GM18508 (cell line): ENCODE measurements around the gene PPP2R5C.
"Not testable (repeated sequence)": the region's sequence is repeated elsewhere in the genome, so short reads cannot be mapped to it uniquely, and the experiment has no call there.

Source experiments
- ATAC-seq: cut with Tn5 transposase; IDR thresholded peaks from one replicate; pipeline ENCODE4 v1.9.1; 2021; ENCODE audit warnings: moderate number of reproducible peaks; ENCODE audit not compliant: insufficient read depth, unreplicated experiment

Gene PPP2R5C

DNA sequence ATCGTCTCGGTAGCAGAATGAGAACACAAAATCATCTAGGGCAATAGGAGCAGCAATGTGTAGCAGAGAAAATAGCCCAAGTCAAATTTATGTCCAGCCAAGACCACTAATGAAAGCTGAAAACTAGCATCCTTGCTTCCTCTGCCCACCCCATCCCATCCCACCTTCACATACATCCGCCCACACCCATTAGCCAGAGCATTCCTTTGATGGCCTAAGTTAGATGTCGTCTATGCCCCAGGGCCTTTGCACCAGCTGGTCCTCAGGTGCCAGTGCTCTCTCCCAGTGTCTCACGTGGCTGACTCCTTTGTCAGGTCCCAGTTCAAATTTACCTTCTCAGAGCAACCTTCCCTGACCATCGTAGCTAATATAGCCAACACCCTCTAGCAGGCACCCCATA lies 17.8 kb upstream of the PPP2R5C start:
- no peak for ATAC-seq

DNA sequence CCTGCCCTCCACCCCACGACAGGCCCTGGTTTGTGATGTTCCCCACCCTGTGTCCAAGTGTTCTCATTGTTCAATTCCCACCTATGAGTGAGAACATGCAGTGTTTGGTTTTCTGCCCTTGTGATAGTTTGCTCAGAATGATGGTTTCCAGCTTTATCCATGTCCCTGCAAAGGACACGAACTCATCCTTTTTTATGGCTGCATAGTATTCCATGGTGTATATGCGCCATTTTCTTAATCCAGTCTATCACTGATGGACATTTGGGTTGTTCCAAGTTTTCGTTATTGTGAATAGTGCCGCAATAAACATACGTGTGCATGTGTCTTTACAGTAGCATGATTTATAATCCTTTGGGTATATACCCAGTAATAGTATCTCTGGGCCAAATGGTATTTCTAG lies 17.1 kb upstream of the PPP2R5C start:
- not testable (repeated sequence) for ATAC-seq

DNA sequence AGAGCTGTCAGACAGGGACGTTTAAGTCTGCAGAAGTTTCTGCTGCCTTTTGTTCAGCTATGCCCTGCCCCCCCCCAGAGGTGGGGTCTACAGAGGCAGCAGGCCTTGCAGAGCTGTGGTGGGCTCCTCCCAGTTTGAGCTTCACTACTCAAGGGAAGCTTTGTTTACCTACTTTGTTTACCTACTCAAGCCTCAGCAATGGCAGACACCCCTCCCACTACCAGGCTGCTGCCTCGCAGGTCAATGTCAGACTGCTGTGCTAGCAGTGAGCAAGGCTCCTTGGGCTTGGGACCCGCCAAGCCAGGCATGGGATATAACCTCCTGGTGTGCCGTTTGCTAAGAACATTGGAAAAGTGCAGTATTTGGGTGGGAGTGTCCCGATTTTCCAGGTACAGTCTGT lies 11.8 kb upstream of the PPP2R5C start:
- not testable (repeated sequence) for ATAC-seq

DNA sequence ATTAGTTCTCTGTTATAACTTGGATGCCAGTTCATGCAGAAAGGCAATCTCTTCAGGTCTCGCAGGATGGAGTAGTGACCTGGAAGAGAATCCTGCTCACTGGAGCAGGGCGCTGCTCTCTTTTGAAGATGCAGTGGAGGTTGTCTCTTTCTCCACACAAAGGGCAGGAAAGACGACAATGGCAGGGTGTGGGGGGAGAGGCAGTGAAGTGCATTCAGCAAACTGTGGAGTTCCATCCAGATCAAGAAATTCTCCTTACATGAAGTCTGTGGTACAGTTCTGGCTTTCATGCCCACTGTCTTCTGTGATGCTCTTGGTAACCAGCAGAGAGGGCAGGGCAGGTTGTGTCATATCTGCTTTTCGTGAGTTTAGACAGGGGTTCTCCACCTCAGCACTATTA lies 6.6 kb upstream of the PPP2R5C start:
- no peak for ATAC-seq

DNA sequence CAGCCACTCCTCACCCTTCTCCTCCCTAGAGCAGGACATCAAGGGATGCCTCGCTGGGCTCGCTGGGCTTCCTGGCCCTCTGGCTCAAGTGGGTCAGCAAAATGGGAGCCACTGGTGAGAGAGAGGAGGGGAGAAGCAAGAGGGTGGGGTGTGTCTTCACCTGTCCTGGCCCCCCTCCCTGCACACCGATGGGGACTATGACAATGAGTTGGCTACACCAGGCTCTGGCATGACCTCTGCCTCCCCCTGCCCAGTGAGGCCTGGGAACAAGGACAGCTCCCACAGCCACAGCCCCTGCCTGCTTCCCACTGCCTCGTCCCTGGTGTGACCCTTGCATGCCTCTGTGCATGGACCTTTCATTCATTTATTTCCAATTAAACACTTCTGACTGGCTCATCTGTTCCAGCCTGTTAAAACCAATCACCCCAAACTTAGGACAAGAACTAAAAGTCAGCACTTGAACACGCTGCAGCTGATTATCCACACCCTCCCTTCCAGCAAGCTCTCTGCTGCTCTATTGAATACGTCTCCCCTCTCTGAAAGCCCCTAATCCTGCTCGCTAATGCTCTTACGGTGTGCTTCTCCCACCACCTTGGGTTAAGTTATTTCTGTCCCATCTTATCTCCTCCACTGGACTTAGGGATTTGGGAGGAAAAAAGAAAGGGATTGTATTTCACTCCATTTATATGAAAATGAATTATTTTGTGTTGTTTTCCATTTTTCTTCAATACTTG lies 5.8 kb upstream of the PPP2R5C start:
- ATAC-seq = no peak

DNA sequence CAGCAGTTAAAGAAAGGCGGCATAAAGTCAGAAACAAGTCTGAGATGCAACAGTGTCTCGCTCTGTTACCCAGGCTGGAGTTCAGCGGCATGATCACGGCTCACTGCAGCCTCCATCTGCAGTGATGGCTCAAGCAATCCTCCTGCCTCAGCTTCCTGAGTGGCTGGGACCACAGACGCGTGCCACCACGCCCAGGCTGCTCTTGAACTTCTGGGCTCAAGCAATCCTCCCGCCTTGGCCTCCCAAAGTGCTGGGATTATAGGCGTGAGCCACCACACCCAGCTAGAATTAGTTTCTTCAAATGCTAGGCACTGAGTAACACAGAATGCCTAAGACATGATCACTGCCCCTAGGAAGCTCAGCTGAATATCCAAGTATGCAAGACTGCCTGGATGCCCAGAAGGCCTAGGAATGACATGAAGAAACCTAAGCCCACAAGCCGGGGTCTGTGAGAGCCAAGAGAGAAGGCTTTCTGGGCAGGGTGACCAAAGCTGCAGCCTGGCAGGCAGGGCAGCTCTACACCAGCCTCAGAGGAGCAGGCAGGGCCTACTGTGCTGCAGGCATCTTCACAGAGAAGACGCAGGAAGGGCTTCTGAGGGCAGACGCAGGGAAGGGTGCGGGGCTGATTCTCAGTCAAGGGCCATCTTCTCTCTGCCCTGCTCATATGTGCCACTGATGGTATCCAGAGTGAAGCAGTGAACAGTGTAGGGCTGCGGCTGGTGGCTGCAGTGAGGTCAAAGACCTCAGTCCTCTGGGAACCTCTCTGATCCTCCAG lies 4.3 kb upstream of the PPP2R5C start:
- no peak for ATAC-seq

DNA sequence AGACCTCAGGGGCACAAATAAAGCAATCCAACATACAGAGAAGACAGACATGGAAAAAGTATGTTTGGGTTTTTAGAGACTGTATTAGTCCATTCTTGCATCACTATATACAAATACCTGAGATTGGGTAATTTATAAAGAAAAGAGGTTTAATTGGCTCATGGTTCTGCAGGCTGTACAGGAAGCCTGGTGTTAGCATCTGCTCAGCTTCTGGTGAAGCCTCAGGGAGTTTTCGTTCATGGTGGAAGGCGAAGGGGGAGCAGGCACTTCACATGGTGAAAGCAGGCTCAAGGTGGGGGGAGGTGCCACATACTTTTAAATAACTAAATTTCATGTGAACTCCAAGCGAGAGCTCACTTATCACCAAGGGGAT lies 3.7 kb upstream of the PPP2R5C start:
- no peak for ATAC-seq

DNA sequence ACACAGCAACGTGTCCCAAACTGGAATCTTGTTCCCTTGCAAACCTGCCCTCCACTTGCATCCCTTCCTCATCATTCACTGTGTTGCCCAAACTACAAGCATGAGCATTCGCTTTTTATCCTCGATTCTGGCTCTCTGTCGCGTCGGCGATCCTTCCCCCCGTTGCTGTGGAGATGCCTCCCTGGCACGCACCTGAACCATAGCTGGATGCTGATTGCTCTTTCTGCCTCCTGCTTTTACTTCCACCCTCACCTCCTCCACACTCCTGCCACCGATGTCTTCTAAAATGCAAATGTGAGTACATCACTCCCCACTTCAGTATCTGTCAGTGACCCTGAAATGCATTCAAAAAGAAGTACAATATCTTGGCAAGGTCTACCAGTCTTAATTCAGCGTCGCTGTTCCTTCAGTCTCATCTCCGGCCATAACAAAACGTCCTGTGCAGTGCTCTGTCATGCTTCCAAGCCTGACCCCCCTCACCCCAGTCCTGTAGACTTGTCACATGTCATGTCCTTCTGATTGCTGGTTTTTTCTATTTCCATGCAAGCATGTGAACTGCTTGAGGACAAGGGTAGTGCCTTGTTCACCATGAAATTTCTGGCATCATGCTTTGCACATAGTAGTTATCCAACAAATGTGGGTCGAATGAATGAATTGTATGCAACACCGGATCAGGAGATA lies 2.5 kb upstream of the PPP2R5C start:
- no peak for ATAC-seq

DNA sequence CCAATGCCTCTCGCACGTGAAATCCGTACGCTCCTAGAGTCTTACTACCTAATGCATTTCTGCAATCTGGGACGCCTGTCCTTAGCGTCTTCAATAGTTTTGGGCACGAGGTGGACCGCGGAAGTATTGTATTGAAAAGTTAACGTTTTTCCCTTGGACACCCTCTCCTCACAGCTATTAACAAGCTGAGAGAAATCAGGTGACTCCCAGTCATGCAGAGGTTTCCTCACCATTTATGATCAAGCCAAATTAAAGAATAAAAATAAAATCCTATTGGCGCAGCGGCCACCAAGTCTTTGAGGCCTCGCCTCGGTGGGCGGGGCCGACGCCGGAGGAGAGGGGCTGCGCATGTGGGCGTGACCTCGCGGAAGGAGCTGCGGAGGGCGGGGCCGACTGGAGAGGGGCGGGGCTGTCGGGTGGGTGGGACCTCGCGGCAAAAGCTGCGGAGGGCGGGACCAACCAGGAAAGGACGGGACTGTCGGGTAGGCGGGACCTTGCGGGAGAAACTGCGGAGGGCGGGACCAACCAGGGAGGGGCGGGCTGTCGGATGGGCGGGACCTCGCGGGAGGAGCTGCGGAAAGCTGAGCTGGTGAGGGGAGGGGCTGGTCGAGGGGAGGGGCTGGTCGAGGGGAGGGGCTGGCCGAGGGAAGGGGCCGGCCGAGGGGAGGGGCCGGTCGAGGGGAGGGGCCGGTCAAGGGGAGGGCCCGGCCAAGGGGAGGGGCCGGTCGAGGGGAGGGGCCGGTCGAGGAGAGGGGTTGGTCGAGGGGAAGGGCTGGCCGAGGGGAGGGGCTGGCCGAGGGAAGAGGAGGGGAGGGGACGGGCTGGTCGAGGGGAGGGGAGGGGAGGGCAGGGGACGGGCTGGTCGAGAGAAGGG lies 1.1 kb upstream of the PPP2R5C start:
- ATAC-seq = no peak

DNA sequence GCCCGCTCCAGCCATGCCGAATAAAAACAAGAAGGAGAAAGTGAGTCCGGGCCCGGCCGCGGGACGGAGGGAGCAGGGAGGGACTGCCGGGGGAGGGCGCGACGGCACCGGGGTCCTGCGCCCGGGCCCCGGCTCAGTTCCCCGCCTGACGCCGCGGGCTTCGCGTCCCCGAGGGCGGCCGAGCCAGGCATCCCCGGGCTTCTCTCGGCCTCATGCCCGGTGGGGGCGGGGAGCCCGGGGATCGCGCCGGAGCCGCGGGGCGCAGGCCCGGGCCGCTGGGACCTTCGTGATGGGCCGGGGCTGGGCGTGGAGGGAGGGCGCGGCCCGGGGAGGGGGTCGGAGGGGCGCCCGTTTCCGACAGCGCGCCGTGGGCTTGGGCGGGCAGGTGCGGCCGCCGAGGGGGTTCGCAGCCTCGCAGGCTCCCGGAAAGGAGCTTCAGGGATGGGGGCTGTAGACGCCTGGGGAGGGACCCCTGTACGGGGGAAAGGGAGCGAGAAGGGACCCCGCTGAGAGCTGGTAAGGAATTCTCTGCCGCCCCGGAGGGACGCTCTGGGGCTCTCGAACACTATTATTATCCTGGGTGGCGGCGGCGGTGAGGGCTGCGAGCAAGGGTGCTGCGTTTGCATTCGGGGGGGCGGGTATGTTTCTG lies 496 bp downstream of the PPP2R5C start:
- ATAC-seq = no peak

DNA sequence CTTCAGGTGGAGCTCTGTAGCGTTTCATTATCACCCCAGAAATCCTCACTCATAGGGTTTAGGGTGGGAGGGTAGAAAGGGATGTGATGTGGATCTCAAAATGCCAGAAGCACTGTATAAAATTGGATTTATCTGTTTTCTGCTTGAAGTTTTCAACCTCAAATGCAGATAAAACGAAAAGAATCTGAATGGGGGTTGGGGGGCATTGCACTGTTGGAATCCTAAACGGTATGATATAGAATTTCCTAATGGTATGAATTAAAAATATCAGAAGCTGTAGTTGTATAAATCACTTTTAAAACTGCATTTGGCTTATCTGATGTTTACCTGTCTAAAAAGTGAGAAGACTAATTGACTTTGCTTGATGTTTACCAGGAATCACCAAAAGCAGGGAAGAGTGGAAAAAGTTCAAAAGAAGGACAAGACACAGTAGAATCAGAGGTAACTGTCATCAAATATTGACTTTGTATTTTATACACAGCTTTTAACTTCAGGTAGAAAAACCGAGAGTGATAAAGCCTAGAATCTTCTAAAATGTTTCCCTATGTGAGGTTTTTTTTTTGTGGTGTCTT lies 1.1 kb downstream of the PPP2R5C start:
- no peak for ATAC-seq

DNA sequence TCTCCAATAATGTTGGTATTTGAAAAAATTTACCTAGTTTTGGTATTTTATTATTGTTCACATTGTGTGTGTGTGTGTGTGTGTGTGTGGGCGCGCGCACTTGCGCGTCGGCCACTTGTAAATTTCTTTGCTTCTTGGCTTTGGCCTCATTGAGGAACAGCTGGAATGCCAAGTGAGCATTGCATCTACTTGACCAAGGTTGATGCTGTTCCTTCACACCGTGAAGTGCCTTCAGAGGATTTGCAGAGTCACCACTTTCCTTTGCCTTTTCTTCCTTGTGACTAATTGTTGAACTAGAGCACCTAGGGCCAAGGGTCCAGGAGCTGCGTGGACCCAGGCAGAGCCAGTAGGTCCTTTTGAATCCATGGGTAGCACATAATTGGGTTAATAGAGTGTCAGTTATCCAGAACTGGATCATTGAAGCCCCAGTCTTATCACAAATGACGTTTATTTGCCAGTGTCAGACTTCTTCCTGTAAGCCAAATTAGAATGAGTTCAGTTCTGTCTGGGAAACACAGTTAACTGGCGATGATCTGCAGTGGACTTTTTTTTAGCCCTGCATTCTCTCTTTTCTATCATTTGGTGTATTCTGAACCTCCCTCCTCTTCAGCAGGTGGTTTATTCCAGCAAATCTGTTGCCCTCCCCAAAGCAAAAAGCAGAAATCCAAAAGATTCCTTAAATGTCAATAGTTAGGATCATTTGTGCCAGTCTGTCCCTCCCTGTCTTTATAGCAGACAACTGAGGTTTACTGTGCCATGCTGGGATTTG lies 2.6 kb downstream of the PPP2R5C start:
- no peak for ATAC-seq

DNA sequence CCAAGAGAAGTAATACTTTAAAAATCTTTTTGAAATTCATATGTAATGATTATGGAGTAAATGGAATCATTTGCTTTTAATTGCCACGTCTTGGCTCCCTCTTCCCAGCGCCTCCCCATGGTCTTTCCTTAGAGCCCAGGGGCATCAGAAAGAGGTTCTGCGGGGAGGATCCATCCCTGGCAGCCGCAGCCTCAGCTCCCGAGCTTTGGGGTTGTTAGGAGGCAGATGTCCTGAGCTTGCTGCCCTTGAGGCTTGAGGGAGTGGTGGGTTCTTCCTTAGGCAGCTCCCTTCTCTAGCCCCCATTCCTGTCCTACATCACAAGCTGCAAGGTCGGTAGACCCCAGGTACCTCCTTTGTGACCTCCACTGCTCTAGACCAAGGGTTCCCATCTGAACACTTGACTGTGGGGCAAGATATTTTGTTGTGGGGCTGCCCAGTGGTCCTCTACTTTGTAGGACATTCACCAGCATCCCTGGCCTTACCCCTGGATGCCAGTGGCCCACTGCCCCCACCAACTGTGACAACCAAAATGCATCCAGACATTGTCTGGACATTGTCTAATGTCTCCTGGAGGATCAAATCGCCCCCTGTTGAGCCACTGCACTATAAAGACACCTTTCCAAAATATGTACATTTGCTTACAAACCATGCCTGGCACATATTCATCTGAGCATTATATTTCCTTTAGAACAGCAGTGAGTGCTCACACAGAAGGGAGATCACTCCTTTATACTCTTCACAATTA lies 6.3 kb downstream of the PPP2R5C start:
- ATAC-seq = no peak

DNA sequence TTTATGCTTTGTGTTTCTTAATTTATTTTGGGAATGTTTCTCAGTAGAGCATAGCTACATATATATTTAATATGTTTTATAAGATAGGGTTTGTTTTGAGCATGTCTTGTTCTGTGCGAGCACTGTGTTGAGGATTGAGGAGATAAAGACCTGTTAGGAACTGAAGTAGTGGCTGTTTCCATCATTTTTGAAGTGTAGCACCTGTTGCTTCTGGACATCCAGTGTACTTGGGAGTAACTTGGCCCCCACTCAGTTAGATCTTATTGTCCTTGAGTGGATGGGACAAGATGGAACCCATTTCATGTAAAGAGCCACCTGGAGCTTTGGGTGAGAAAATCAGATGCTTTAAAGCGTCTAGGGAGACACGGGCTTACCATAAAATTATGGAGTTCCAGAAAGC lies 8.7 kb downstream of the PPP2R5C start:
- ATAC-seq = no peak

DNA sequence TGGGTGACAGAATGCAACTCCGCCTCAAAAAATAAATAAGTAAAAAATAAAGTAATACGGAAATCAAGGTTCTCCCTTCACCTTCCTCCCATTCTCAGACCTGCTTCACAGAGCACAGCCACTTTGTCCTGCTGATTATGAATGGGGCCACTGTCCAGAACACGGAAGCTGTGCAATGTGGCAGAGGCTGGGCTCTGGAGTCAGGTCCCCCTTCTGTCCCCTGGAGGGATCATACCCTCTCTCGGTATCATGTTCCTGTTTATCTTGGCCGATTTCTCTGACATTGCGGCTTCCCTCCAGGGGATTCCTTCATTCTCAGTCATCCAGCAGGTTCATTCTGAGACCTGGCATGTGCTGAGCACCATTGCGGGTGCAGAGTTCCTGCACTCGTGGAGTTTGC lies 11.3 kb downstream of the PPP2R5C start:
- no peak for ATAC-seq

DNA sequence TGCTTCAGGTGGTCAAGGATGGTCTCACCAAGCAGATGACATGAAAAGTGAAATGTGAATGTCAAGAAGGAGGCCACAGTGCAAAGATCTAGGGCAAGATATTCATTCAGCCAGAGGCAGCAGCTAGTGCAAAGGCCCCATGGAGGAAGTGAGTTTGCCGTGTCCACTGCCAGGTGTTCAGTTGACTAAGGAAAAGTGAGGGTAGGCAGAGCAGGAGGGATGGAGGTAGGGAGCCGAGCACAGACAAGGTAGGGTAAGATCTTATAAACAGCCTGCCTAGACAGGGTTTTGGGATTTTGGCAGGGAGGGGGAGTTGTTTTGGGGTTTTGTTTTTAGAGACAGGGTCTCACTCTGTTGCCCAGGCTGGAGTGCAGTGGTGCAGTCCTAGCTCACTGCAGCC lies 11.9 kb downstream of the PPP2R5C start:
- no peak for ATAC-seq

DNA sequence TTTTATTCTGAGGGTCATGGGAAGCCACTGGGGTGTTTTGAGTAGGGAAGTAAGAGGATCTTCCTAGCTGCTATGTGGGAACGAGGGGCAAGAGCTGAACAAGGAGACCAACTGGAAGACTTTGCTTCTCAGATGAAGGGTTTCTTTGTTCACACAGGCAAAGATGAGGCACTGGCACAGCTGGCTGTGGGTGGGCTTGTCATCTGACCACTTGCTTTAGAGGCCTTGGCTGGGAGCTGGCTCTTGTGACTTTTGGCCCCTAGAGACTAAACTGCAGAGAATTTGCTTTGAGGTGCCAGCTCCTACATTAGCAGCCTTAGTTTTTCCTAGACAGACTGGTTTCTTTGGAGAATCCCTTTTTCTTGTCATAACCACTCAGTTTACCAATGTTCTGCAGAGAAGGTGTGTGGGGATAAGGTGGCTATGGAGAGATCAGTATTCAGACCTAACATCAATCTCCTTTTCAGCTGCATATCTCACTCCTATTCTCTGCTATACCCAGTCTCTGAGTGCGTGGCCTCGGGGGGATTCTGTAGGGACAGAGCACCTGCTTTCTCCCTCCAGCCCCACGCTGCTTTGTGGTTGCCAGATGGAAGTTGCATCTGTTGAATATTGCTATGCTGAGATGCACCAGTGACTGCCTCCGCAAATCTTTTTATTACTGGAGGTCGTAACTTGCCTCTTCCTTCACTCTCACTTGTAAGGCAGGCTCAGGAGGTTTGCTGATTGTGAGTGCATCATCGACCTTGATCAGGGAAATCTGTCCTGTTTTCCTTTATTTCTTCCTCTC lies 12.7 kb downstream of the PPP2R5C start:
- no peak for ATAC-seq
